H1 (cell line): ENCODE data around the gene SPTSSB. TPM values are rescaled to one million over a fixed set of nuclear protein-coding genes. Genes with fewer than 3 reads are reported as not detected.

ENCODE experiments used
- CTCF ChIA-PET: fragments of 300-600 bp; sonication (Branson Sonifier 250); formaldehyde crosslinking; loops from one replicate; lab custom pipeline; 2021; ENCODE audit not compliant: partially characterized antibody; lab: Charles Lee
- POLR2A ChIA-PET: fragments of 300-600 bp; sonication (Branson Sonifier 250); formaldehyde crosslinking; loops from one replicate; lab custom pipeline; 2021; ENCODE audit warnings: inconsistent platforms; ENCODE audit not compliant: partially characterized antibody; lab: Charles Lee
- DNase-seq, 2 experiments: peaks; one replicate each; pipeline versions ENCODE4 v3.0.0 to v3.0.0-alpha.2; 2010 to 2022; ENCODE audit warnings: low spot score in 2 of 2, low read depth in 1 of 2, mixed read lengths in 1 of 2
- FAIRE-seq: peaks from 2 replicates; lab custom pipeline; 2011; peaks lifted over from hg19 to GRCh38; lab: Jason Lieb, UNC
- H2AFZ ChIP-seq: 2 replicates; pipeline ENCODE4 v1.8.1; 2012; ENCODE audit warnings: low read length, inconsistent platforms
- H2AK5ac ChIP-seq: 2 replicates; pipeline ENCODE4 v1.6.1; 2013; ENCODE audit warnings: low read depth, low read length
- H2BK120ac ChIP-seq: replicated peaks from 2 replicates; pipeline ENCODE3; 2013; ENCODE audit warnings: low read depth, low read length, inconsistent platforms
- H2BK12ac ChIP-seq: 2 replicates; pipeline ENCODE4 v1.6.1; 2013; ENCODE audit warnings: low read depth, low read length
- H2BK15ac ChIP-seq: 2 replicates; pipeline ENCODE4 v1.6.1; 2013; ENCODE audit warnings: low read length
- H2BK20ac ChIP-seq: 2 replicates; pipeline ENCODE4 v1.6.1; 2013; ENCODE audit warnings: low read length
- H2BK5ac ChIP-seq: 2 replicates; pipeline ENCODE4 v1.6.1; 2013; ENCODE audit warnings: low read depth, low read length
- H3K14ac ChIP-seq: 2 replicates; pipeline ENCODE4 v1.6.1; 2013; ENCODE audit warnings: inconsistent platforms; ENCODE audit not compliant: insufficient read length
- H3K18ac ChIP-seq: 2 replicates; pipeline ENCODE4 v1.6.1; 2013; ENCODE audit warnings: low read length; ENCODE audit errors: extremely low read depth
- H3K23ac ChIP-seq: 2 replicates; pipeline ENCODE4 v1.6.1; 2013; ENCODE audit warnings: inconsistent platforms; ENCODE audit not compliant: insufficient read length
- H3K23me2 ChIP-seq: 2 replicates; pipeline ENCODE4 v1.6.1; 2013; ENCODE audit warnings: low read depth, low read length
- H3K27ac ChIP-seq: 2 replicates; pipeline ENCODE4 v1.6.1; 2011; ENCODE audit warnings: low read depth, low read length, inconsistent platforms
- H3K27me3 ChIP-seq, 4 experiments: replicated peaks in 1 of 4; 1 replicate in 1 of 4; 2 replicates in 3 of 4; pipeline versions ENCODE4 v1.6.1 to v1.8.1; 2011 to 2013; ENCODE audit warnings: low read length in 3 of 4, mild to moderate bottlenecking in 3 of 4, inconsistent platforms in 2 of 4, mixed read lengths in 2 of 4, moderate library complexity in 1 of 4; ENCODE audit not compliant: control insufficient read depth in 3 of 4, insufficient read depth in 3 of 4; ENCODE audit errors: extremely low read depth in 1 of 4
- H3K36me3 ChIP-seq, 4 experiments: 2 replicates each; pipeline versions ENCODE4 v1.6.1 to v1.8.1; 2011 to 2013; ENCODE audit warnings: mild to moderate bottlenecking in 4 of 4, low read length in 3 of 4, moderate library complexity in 2 of 4, control low read depth in 1 of 4, inconsistent platforms in 1 of 4; ENCODE audit not compliant: insufficient read depth in 4 of 4, control insufficient read depth in 2 of 4
- H3K4ac ChIP-seq: replicated peaks from 2 replicates; pipeline ENCODE3; 2013; ENCODE audit warnings: low read length, low read depth, mixed read lengths, inconsistent platforms; ENCODE audit not compliant: insufficient read length
- H3K4me1 ChIP-seq, 4 experiments: replicated peaks in 1 of 4; 1 replicate in 1 of 4; 2 replicates in 3 of 4; pipeline versions ENCODE4 v1.6.1 to v1.8.1; 2011 to 2013; ENCODE audit warnings: low read length in 3 of 4, inconsistent platforms in 2 of 4, mixed read lengths in 1 of 4; ENCODE audit not compliant: insufficient read depth in 4 of 4, control insufficient read depth in 3 of 4
- H3K4me2 ChIP-seq, 2 experiments: 2 replicates each; pipeline versions ENCODE4 v1.6.1 to v1.8.1; 2011 to 2013; ENCODE audit warnings: low read depth in 2 of 2, low read length in 2 of 2, control low read depth in 1 of 2, inconsistent platforms in 1 of 2, mild to moderate bottlenecking in 1 of 2; ENCODE audit not compliant: insufficient read depth in 1 of 2
- H3K4me3 ChIP-seq, 4 experiments: fragments of 200-600, 300-600 bp in 1 of 4; sonication (generic), shearing (Covaris generic), sonication (Bioruptor Twin) in 1 of 4; 2 replicates each; pipeline versions ENCODE4 v1.5.1 to v1.8.1; 2011 to 2016; ENCODE audit warnings: low read length in 4 of 4, low read depth in 3 of 4, control low read depth in 2 of 4, inconsistent platforms in 2 of 4, mild to moderate bottlenecking in 2 of 4, mixed read lengths in 1 of 4, moderate library complexity in 1 of 4; ENCODE audit not compliant: insufficient read depth in 2 of 4; ENCODE audit errors: extremely low read depth in 1 of 4
- H3K56ac ChIP-seq: replicated peaks from 2 replicates; pipeline ENCODE3; 2013; ENCODE audit warnings: low read depth, mild to moderate bottlenecking, mixed read lengths, low read length, inconsistent platforms; ENCODE audit not compliant: insufficient read length
- H3K79me1 ChIP-seq: 2 replicates; pipeline ENCODE4 v1.6.1; 2013; ENCODE audit warnings: low read depth, low read length, control low read depth
- H3K79me2 ChIP-seq, 2 experiments: 2 replicates each; pipeline versions ENCODE4 v1.6.1 to v1.8.1; 2012 to 2013; ENCODE audit warnings: low read length in 2 of 2, mild to moderate bottlenecking in 2 of 2, inconsistent platforms in 1 of 2; ENCODE audit not compliant: insufficient read depth in 2 of 2, control insufficient read depth in 1 of 2
- H3K9ac ChIP-seq, 4 experiments: replicated peaks in 1 of 4; 1 replicate in 1 of 4; 2 replicates in 3 of 4; pipeline versions ENCODE4 v1.6.1 to v1.8.1; 2011 to 2013; ENCODE audit warnings: low read depth in 3 of 4, low read length in 3 of 4, control low read depth in 2 of 4, mild to moderate bottlenecking in 2 of 4, moderate library complexity in 2 of 4, inconsistent platforms in 1 of 4; ENCODE audit errors: extremely low read depth in 1 of 4
- H3K9me3 ChIP-seq, 2 experiments: 2 replicates each; pipeline versions ENCODE4 v1.6.1 to v1.8.1; 2012 to 2013; ENCODE audit warnings: mild to moderate bottlenecking in 2 of 2, moderate library complexity in 2 of 2, control low read depth in 1 of 2, inconsistent platforms in 1 of 2, low read depth in 1 of 2, low read length in 1 of 2, mixed read lengths in 1 of 2; ENCODE audit not compliant: insufficient read depth in 2 of 2
- H4K20me1 ChIP-seq, 2 experiments: replicated peaks in 1 of 2; 2 replicates each; pipeline versions ENCODE3 to v1.8.1; 2011 to 2013; ENCODE audit warnings: inconsistent platforms in 2 of 2, low read length in 2 of 2, mild to moderate bottlenecking in 1 of 2; ENCODE audit not compliant: insufficient read depth in 2 of 2, control insufficient read depth in 1 of 2
- H4K5ac ChIP-seq: 2 replicates; pipeline ENCODE4 v1.6.1; 2013; ENCODE audit warnings: low read length, low read depth, mixed read lengths, inconsistent platforms; ENCODE audit not compliant: insufficient read length
- H4K8ac ChIP-seq: 2 replicates; pipeline ENCODE4 v1.8.0; 2013; ENCODE audit warnings: mild to moderate bottlenecking, moderate library complexity, low read length, inconsistent platforms; ENCODE audit not compliant: insufficient read depth; ENCODE audit errors: extremely low read depth
- H4K91ac ChIP-seq: replicated peaks from 2 replicates; pipeline ENCODE3; 2013; ENCODE audit warnings: low read length, mixed read lengths, inconsistent platforms; ENCODE audit not compliant: insufficient read length
- BACH1 ChIP-seq: IDR thresholded peaks from 2 replicates; pipeline ENCODE4 v1.6.1; 2012; ENCODE audit warnings: low read length, improper control_type of control experiment
- CHD2 ChIP-seq: IDR thresholded peaks from 2 replicates; pipeline ENCODE4 v1.6.1; 2012; ENCODE audit warnings: low read length, improper control_type of control experiment
- CREB1 ChIP-seq: IDR thresholded peaks from 2 replicates; pipeline ENCODE4 v1.6.1; 2012; ENCODE audit warnings: inconsistent platforms
- RBBP5 ChIP-seq: IDR thresholded peaks from 2 replicates; pipeline ENCODE4 v1.7.1; 2012; ENCODE audit warnings: low read depth, mild to moderate bottlenecking, inconsistent platforms, low read length, moderate library complexity, borderline replicate concordance
- RNF2 ChIP-seq: fragments of 200-900, 300-1000 bp; sonication (generic); IDR thresholded peaks from 2 replicates; pipeline ENCODE4 v1.7.1; 2016; ENCODE audit warnings: borderline replicate concordance, low read depth, mild to moderate bottlenecking, antibody characterized with exemption, low read length; ENCODE audit not compliant: poor library complexity, severe bottlenecking; ENCODE audit errors: missing control alignments
- SAP30 ChIP-seq: fragments of 300-600 bp; sonication (generic); IDR thresholded peaks from 2 replicates; pipeline ENCODE4 v1.7.1; 2012; ENCODE audit warnings: low read length, moderate library complexity, mild to moderate bottlenecking, inconsistent platforms; ENCODE audit not compliant: insufficient read depth, insufficient replicate concordance
- TAF1 ChIP-seq: IDR thresholded peaks from 2 replicates; pipeline ENCODE4 v1.6.1; 2011; ENCODE audit warnings: mild to moderate bottlenecking, low read depth, low read length
- WGBS, 2 experiments: shearing (Covaris generic) in 1 of 2; methylation state at CpG; one replicate each; pipeline versions ENCODE4 v1.1.6 to v1.1.7; 2013 to 2015; ENCODE audit warnings: low lambda C conversion rate in 2 of 2, mixed read lengths in 2 of 2, inconsistent platforms in 1 of 2, low coverage in 1 of 2, missing lambda C conversion rate in 1 of 2; ENCODE audit not compliant: insufficient replicate concordance in 2 of 2, insufficient coverage in 1 of 2, insufficient read length in 1 of 2; ENCODE audit errors: extremely low coverage in 1 of 2, missing lambda C conversion rate in 1 of 2; 5-methylcytosine and 5-hydroxymethylcytosine counted together
- polyA plus RNA-seq, 7 experiments: library from polyadenylated mRNA; depleted of rRNA in 3 of 7; stranded (reverse) in 5 of 7; unstranded in 2 of 7; fragments of >200 nt in 5 of 7; fragments of 200-250 nt in 2 of 7; gene quantifications; 1 replicate in 5 of 7; 2 replicates in 1 of 7; 4 replicates in 1 of 7; pipeline versions ENCODE4 v1.2.1 to v1.2.3, GENCODE V29; 2011 to 2013; ENCODE audit warnings: missing spikeins in 2 of 7, mixed read lengths in 2 of 7
- total RNA-seq: library from RNA; stranded (reverse); fragmentation: NEBNext Ultra II Directional; extraction: Animal tissue kit (Norgen Biotek cat#: 25700); gene quantifications from 2 replicates; pipeline ENCODE4 v1.2.1, GENCODE V29; 2021
- TF ChIP-seq, protein P1 (sequence below): IDR thresholded peaks from 2 replicates; pipeline ENCODE4 v1.6.1; 2011; ENCODE audit warnings: low read length, improper control_type of control experiment

The SPTSSB gene
- total and polyA plus RNA-seq, 2 of the 8 experiments (the other 6 are each of a cell fraction or from before 2014, with no cell fraction given) = 33.4 to 52.5 TPM

DNA sequence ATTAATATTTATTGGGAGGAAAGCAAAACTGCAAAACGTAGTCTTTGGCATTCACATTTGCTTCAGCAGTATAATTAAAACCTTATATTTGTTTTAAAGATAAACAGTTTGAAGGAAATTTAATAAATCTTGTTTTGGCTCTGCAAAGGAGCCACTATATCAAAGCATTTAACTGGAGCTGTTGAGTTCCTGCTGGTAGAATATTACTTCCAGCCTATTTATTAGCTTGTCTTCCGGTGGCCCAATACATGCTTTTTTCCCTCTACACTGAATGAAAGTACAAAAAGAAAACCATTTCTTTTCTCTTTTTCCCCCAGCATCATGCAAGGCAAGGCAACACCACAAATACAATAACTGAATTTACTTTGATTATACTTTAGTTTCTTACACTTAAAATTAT lies 26.3 kb downstream of the SPTSSB start:
- FAIRE-seq = no peak
- Histone ChIP-seq H2AK5ac (no peak overlapping the region), H3K9me3 (no peaks in the 10 kb centered on the region), H2BK12ac (no peak overlapping the region), H3K79me1 (no peaks in the 10 kb centered on the region), H3K23ac (no peak overlapping the region), H3K14ac (no peak overlapping the region), H2BK120ac (no peak overlapping the region), H3K9ac (no peak overlapping the region), H2BK5ac (no peak overlapping the region), H4K91ac (no peak overlapping the region), H3K79me2 (no peaks in the 10 kb centered on the region), H3K4ac (no peak overlapping the region), H2AFZ (no peak overlapping the region), H3K27ac (no peak overlapping the region), H3K27me3 (no peaks in the 10 kb centered on the region), H2BK20ac (no peak overlapping the region), H3K18ac (no peak overlapping the region), H3K23me2 (no peaks in the 10 kb centered on the region), H3K4me3 (no peak overlapping the region), H2BK15ac (no peak overlapping the region), H4K5ac (no peak overlapping the region), H3K4me2 (no peak overlapping the region), H4K20me1 (no peaks in the 10 kb centered on the region), H3K36me3 (no peaks in the 10 kb centered on the region), H3K56ac (no peak overlapping the region), H3K4me1 (no peaks in the 10 kb centered on the region), H4K8ac (no peak overlapping the region)
- ChIA-PET CTCF (no interaction called here), POLR2A (no interaction called here)
- DNase-seq = no peak
- TF ChIP-seq CREB1 (no peak), SAP30 (no peak), RBBP5 (no peak), RNF2 (no peak), TAF1 (no peak), CHD2 (no peak), BACH1 (no peak)
- TF ChIP-seq, protein P1, sequence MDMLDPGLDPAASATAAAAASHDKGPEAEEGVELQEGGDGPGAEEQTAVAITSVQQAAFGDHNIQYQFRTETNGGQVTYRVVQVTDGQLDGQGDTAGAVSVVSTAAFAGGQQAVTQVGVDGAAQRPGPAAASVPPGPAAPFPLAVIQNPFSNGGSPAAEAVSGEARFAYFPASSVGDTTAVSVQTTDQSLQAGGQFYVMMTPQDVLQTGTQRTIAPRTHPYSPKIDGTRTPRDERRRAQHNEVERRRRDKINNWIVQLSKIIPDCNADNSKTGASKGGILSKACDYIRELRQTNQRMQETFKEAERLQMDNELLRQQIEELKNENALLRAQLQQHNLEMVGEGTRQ = no peak
- 82% methylated on average over 2 of the region's 2 CpGs; no CpG with 5 or more reads in 1 of the 2 experiments for WGBS, 2 experiments
